ENCODE measurements around the gene GAPDH.

GRCh38 chr12:6535697-6535946 lies 1.3 kb downstream of the GAPDH start:
- TF ChIP-seq CTCF (IDR thresholded peaks at IDR 0.05) (peak in 1 of 6 experiments; percentile 5), POLR2A (IDR thresholded peaks at IDR 0.05) (no peak)
